A549 (cell line): ENCODE data around the gene NHERF1. TPM values are rescaled to one million over a fixed set of nuclear protein-coding genes. Genes with fewer than 3 reads are reported as not detected.

Experiments used
- ATAC-seq, 2 experiments: fragments of 200-7000 bp in 1 of 2; fragments of >200 bp in 1 of 2; cut with Nextera tagmentation in 1 of 2; cut with Tn5 transposase in 1 of 2; 3 replicates each; pipeline versions ENCODE4 v1.8.0 to v1.9.1; 2018 to 2020; ENCODE audit warnings: mild to moderate bottlenecking in 1 of 2, moderate library complexity in 1 of 2
- CTCF ChIA-PET: fragments of 300-600 bp; sonication (Branson Sonifier 250); formaldehyde crosslinking; extraction: SDS; loops from one replicate; lab custom pipeline; 2021; ENCODE audit warnings: antibody characterized with exemption, inconsistent platforms; lab: Yijun Ruan, JAX
- POLR2A ChIA-PET: fragments of 350-600 bp; formaldehyde crosslinking; extraction: SDS; loops from one replicate; lab custom pipeline; 2021; ENCODE audit warnings: antibody characterized with exemption, inconsistent platforms; lab: Yijun Ruan, JAX
- DNase-seq, 2 experiments: peaks; one replicate each; pipeline versions ENCODE4 v3.0.0 to v3.0.0-alpha.2; 2011 to 2016; ENCODE audit warnings: low read depth in 1 of 2, low spot score in 1 of 2
- FAIRE-seq: peaks from 2 replicates; lab custom pipeline; 2011; peaks lifted over from hg19 to GRCh38; lab: Jason Lieb, UNC
- H3K27ac ChIP-seq, 2 experiments: fragments of >200 bp; sonication (Bioruptor Twin); formaldehyde crosslinking; 3 replicates each; pipeline ENCODE4 v1.5.1; 2016 to 2017
- H3K4me1 ChIP-seq: fragments of >200 bp; sonication (Bioruptor Twin); formaldehyde crosslinking; 3 replicates; pipeline ENCODE4 v1.6.1; 2016
- H3K4me2 ChIP-seq: fragments of >200 bp; sonication (Bioruptor Twin); formaldehyde crosslinking; 3 replicates; pipeline ENCODE4 v1.6.1; 2016
- H3K4me3 ChIP-seq: fragments of >200 bp; sonication (Bioruptor Twin); formaldehyde crosslinking; 3 replicates; pipeline ENCODE4 v1.5.1; 2016
- H3K9me3 ChIP-seq: fragments of >200 bp; sonication (Bioruptor Twin); formaldehyde crosslinking; 3 replicates; pipeline ENCODE4 v1.6.1; 2016
- CEBPB ChIP-seq, 2 experiments: fragments of >200 bp in 1 of 2; sonication (Bioruptor Twin) in 1 of 2; formaldehyde crosslinking in 1 of 2; IDR thresholded peaks; 2 replicates each; pipeline ENCODE4 v1.6.1; 2012 to 2016
- EHF ChIP-seq: fragments of 250-450 bp; sonication (Bioruptor Pico); IDR thresholded peaks from 2 replicates; pipeline ENCODE4 v1.5.0; 2020; ENCODE audit warnings: mild to moderate bottlenecking
- EHMT2 ChIP-seq: fragments of 200-600 bp; sonication (generic); IDR thresholded peaks from 2 replicates; pipeline ENCODE4 v1.6.1; 2016; ENCODE audit warnings: antibody characterized with exemption, low read depth, mild to moderate bottlenecking, moderate library complexity
- ESRRA ChIP-seq: fragments of 150-350 bp; IDR thresholded peaks from 2 replicates; pipeline ENCODE4 v1.6.1; 2014; ENCODE audit warnings: mild to moderate bottlenecking, low read length, borderline replicate concordance
- FOSB ChIP-seq: fragments of 250-450 bp; sonication (Bioruptor Pico); IDR thresholded peaks from 2 replicates; pipeline ENCODE4 v1.5.0; 2020; ENCODE audit warnings: mild to moderate bottlenecking, moderate library complexity
- HEYL ChIP-seq: fragments of 250-450 bp; sonication (Bioruptor Pico); IDR thresholded peaks from 2 replicates; pipeline ENCODE4 v1.8.0; 2021; ENCODE audit warnings: mild to moderate bottlenecking, moderate library complexity
- HOXA7 ChIP-seq: fragments of 250-450 bp; sonication (Bioruptor Pico); IDR thresholded peaks from 2 replicates; pipeline ENCODE4 v1.5.0; 2020; ENCODE audit warnings: mild to moderate bottlenecking, moderate library complexity
- JUNB ChIP-seq: fragments of >200 bp; sonication (Bioruptor Twin); formaldehyde crosslinking; IDR thresholded peaks from 2 replicates; pipeline ENCODE4 v1.6.1; 2016
- KDM1A ChIP-seq: fragments of 200-600 bp; sonication (generic); IDR thresholded peaks from 2 replicates; pipeline ENCODE4 v1.6.1; 2016; ENCODE audit warnings: low read depth, mild to moderate bottlenecking
- KDM5A ChIP-seq: fragments of 200-600 bp; sonication (generic); IDR thresholded peaks from 2 replicates; pipeline ENCODE4 v1.6.1; 2016; ENCODE audit warnings: antibody characterized with exemption, mild to moderate bottlenecking
- MAFK ChIP-seq: fragments of 450-650 bp; IDR thresholded peaks from 2 replicates; pipeline ENCODE4 v1.6.1; 2014; ENCODE audit not compliant: partially characterized antibody
- MAZ ChIP-seq: fragments of 150-350 bp; IDR thresholded peaks from 2 replicates; pipeline ENCODE4 v1.6.1; 2014; ENCODE audit warnings: antibody characterized with exemption, low read depth, low read length, borderline replicate concordance
- NPAS2 ChIP-seq: fragments of 250-450 bp; sonication (Bioruptor Pico); IDR thresholded peaks from 2 replicates; pipeline ENCODE4 v1.8.0; 2022; ENCODE audit warnings: mild to moderate bottlenecking, moderate library complexity, borderline replicate concordance
- SREBF2 ChIP-seq: fragments of 450-650 bp; IDR thresholded peaks from 2 replicates; pipeline ENCODE4 v1.6.1; 2014; ENCODE audit warnings: mild to moderate bottlenecking, moderate library complexity
- TFCP2L1 ChIP-seq: fragments of 250-450 bp; sonication (Bioruptor Pico); IDR thresholded peaks from 2 replicates; pipeline ENCODE4 v1.5.0; 2021; ENCODE audit warnings: mild to moderate bottlenecking
- WGBS: methylation state at CpG from one replicate; pipeline ENCODE4 v1.1.6; 2017; ENCODE audit errors: missing lambda C conversion rate; 5-methylcytosine and 5-hydroxymethylcytosine counted together
- polyA plus RNA-seq, 4 experiments: library from polyadenylated mRNA; depleted of rRNA in 3 of 4; stranded (reverse); fragments of >200 nt; fragmentation: RNase III in 1 of 4; extraction: RNeasy Plus Mini Kit Qiagen cat#74134 plus additional on column Dnase treatment in 1 of 4; gene quantifications; 2 replicates in 3 of 4; 3 replicates in 1 of 4; pipeline ENCODE4 v1.2.3, GENCODE V29; 2011 to 2017
- TF ChIP-seq, protein P1 (sequence below): fragments of 250-450 bp; sonication (Bioruptor Pico); IDR thresholded peaks from 2 replicates; pipeline ENCODE4 v1.5.0; 2020; ENCODE audit warnings: low read depth, mild to moderate bottlenecking, moderate library complexity
- TF ChIP-seq, protein P2 (sequence below): fragments of 250-450 bp; sonication (Bioruptor Pico); IDR thresholded peaks from 2 replicates; pipeline ENCODE4 v1.5.0; 2021; ENCODE audit warnings: mild to moderate bottlenecking, moderate library complexity, borderline replicate concordance
- TF ChIP-seq, protein P3 (sequence below): fragments of >200 bp; sonication (Bioruptor Twin); formaldehyde crosslinking; IDR thresholded peaks from 2 replicates; pipeline ENCODE4 v1.6.1; 2016
- TF ChIP-seq, protein P4 (sequence below): fragments of 450-650 bp; IDR thresholded peaks from 2 replicates; pipeline ENCODE4 v1.6.1; 2014; ENCODE audit warnings: antibody characterized with exemption

NHERF1 gene
- polyA plus RNA-seq, 2 of the 4 experiments (the other 2 are of a cell fraction): 41.5 to 51.5 TPM

DNA sequence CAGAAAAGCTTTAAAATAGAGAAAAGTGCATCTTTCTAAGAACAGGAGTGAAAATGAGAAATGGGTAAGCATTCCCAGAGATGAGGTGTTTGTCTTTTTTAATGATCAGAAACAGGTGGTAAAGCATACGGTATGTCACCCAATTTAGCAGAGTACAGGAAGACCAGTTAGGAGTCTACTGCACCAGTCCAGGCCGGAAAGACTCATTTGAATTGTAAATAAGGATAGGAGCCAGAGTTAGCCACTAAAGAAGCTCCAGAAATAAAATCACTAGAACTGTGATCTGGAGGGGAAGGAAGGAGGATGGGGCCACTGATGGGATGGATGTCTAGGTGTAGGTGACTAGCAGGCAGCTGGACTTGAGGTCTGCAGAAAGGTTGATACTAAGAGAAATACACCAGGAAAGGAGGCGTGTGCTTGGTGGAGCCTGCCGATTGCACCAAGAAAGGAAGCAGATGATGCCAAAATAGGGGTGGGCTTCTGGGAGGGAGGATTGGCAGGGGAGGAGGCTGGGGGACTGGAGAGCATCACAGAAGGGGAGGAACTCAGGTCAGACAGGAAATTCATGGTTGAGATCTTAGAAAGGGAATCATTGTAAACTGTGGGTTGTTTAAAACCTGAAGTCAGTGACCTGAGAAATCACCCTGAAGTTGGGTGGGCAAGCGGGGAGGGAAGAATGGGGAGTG lies 35.8 kb downstream of the NHERF1 start:
- no peak for ATAC-seq
- no peak overlapping the region for H3K27ac ChIP-seq
- no peak for FAIRE-seq
- CTCF ChIA-PET: interaction anchor here (1.2 to 53.6 kb wide), 6 partner anchors 5 to 127 kb away, joined by 3 to 1302 read pairs (median 349); partner anchors contain the start of genes FDXR, GRIN2C, NAT9 and NHERF1
- H3K4me1 ChIP-seq: no peaks in the 10 kb centered on the region
- POLR2A ChIA-PET: no interaction called here
- TF ChIP-seq NPAS2 (CRISPR knock-in tag) (no peak), HOXA7 (CRISPR knock-in tag) (no peak), TFCP2L1 (CRISPR knock-in tag) (no peak)
- H3K9me3 ChIP-seq: no peaks in the 10 kb centered on the region
- no peak overlapping the region for H3K4me3 ChIP-seq
- no peak overlapping the region for H3K4me2 ChIP-seq
- 90% methylated on average over 5 of the region's 5 CpGs for WGBS
- DNase-seq: no peak

DNA sequence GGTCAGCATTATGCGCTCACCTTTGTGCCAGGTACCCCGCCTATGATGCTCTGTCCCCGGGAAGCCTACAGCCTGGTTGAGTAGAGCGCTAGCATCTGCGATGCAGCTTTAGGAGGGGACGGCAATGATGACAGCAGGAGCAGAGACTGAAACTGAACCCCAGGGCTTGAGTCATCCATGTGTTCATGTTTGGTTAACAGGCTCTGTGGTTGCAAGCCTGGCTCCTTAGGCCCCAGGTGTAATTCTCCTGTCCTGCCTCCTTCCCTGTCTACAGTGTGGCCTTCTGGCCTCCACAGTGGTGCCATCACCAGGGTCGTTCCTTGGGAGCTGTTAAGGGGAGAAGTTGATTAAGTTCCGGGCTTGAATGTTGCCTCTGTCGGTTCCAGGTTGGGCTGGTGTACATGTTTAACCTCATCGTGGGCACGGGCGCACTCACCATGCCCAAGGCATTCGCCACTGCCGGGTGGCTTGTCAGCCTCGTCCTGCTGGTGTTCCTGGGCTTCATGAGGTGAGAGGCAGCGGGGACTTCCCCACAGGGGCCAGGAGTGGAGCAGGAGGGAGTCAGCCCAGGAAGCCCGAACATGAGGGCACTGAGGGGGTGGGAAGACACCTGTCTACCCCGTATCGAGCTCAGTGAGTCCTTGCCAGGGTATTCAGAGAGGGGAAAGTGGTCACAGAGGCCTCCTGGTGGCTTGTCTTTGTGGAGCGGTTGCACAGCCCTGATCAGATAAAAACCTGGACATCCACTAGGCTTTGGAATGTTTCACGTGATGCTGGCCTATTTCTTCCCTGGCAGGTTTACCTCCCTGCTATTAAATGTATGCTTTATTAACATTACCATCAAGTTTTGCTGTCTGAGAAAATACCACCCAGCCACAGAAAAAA lies 36.9 kb downstream of the NHERF1 start:
- CTCF ChIA-PET: interaction anchor here (1.2 to 53.6 kb wide), 5 partner anchors 11 to 72 kb away, joined by 3 to 1302 read pairs (median 349); partner anchors contain the start of genes FDXR, GRIN2C, NAT9 and NHERF1
- DNase-seq (no peak), FAIRE-seq (no peak), ATAC-seq (peak in 1 of 2 experiments; percentile 56; a peak in 3 of 6 replicates)
- Histone ChIP-seq H3K4me1 (no peaks in the 10 kb centered on the region), H3K4me2 (no peak overlapping the region), H3K27ac (no peak overlapping the region), H3K9me3 (no peaks in the 10 kb centered on the region), H3K4me3 (no peak overlapping the region)
- WGBS: 85% methylated on average over 21 of the region's 21 CpGs
- POLR2A ChIA-PET: no interaction called here
- TF ChIP-seq NPAS2 (CRISPR knock-in tag) (no peak), CEBPB (IDR thresholded peaks at IDR 0.05) (no peak), HOXA7 (CRISPR knock-in tag) (no peak), JUNB (no peak), MAZ (no peak), FOSB (CRISPR knock-in tag) (no peak), ESRRA (no peak), EHMT2 (no peak), SREBF2 (no peak), EHF (CRISPR knock-in tag) (no peak), MAFK (no peak), KDM5A (no peak), KDM1A (no peak), HEYL (CRISPR knock-in tag) (no peak)
- TF ChIP-seq, protein P1, sequence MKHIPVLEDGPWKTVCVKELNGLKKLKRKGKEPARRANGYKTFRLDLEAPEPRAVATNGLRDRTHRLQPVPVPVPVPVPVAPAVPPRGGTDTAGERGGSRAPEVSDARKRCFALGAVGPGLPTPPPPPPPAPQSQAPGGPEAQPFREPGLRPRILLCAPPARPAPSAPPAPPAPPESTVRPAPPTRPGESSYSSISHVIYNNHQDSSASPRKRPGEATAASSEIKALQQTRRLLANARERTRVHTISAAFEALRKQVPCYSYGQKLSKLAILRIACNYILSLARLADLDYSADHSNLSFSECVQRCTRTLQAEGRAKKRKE (CRISPR knock-in tag): no peak
- TF ChIP-seq, protein P2, sequence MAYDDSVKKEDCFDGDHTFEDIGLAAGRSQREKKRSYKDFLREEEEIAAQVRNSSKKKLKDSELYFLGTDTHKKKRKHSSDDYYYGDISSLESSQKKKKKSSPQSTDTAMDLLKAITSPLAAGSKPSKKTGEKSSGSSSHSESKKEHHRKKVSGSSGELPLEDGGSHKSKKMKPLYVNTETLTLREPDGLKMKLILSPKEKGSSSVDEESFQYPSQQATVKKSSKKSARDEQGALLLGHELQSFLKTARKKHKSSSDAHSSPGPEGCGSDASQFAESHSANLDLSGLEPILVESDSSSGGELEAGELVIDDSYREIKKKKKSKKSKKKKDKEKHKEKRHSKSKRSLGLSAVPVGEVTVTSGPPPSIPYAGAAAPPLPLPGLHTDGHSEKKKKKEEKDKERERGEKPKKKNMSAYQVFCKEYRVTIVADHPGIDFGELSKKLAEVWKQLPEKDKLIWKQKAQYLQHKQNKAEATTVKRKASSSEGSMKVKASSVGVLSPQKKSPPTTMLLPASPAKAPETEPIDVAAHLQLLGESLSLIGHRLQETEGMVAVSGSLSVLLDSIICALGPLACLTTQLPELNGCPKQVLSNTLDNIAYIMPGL (CRISPR knock-in tag): no peak
- TF ChIP-seq, protein P3, sequence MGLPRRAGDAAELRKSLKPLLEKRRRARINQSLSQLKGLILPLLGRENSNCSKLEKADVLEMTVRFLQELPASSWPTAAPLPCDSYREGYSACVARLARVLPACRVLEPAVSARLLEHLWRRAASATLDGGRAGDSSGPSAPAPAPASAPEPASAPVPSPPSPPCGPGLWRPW: no peak
- TF ChIP-seq, protein P4, sequence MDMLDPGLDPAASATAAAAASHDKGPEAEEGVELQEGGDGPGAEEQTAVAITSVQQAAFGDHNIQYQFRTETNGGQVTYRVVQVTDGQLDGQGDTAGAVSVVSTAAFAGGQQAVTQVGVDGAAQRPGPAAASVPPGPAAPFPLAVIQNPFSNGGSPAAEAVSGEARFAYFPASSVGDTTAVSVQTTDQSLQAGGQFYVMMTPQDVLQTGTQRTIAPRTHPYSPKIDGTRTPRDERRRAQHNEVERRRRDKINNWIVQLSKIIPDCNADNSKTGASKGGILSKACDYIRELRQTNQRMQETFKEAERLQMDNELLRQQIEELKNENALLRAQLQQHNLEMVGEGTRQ: no peak
